Islet of Langerhans (tissue), 1 donor: ENCODE data around the gene TUBGCP5.
"Not testable (repeated sequence)": the region's sequence is repeated elsewhere in the genome, so short reads cannot be mapped to it uniquely, and the experiment has no call there.

Experiments used
- FAIRE-seq: peaks from one replicate; lab custom pipeline; 2011; peaks lifted over from hg19 to GRCh38; lab: Jason Lieb, UNC

TUBGCP5 gene

DNA sequence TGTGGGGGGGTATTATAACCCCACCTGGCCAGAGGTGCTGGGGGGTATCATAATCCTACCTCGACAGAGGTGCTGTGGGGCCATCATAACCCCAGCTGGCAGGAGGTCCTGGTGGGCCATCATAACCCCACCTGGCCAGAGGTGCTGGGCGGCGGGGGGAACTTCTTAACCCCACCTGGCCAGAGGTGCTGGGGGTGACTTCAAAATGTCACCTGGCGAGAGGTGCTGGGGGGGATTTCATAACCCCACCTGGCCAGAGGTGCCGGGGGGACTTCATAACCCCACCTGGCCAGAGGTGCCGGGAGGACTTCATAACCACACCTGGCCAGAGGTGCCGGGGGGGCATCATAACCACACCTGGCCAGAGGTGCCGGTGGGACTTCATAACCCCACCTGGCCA, 2.4 kb upstream of the TUBGCP5 start:
- FAIRE-seq = not testable (repeated sequence)

GRCh38 chr15:23039917-23040281, 530 bp upstream of the TUBGCP5 start:
- FAIRE-seq = no peak

GRCh38 chr15:23038726-23039142, 635 bp downstream of the TUBGCP5 start:
- no peak for FAIRE-seq

DNA sequence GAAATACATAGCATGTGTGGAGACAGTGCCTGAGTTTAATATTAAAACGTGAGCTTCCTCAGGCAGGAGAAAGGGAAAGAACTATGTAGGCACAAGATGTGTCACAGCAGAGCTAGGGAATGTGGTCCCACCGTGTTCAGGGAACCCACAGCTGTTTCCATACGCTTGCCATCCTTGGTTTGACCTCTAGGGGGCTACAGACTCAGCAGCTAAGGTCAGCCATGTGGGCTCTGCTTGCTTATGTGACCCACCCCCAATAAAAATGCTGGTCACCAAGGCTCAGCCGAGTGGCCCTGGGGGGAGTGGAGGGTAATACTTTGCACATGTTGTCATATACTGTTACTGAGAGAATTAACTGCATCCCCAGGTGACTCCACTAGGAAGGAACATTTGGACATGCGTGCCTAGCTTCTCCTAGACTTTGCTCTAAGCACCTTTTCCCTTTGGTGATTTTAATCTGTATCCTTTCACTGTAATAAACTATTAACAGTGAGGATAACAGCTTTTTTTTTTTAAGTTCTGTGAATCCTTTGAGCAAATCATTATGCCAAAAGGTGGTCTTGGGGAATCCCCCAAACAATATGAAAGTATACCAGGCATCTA, 3.3 kb downstream of the TUBGCP5 start:
- no peak for FAIRE-seq

DNA sequence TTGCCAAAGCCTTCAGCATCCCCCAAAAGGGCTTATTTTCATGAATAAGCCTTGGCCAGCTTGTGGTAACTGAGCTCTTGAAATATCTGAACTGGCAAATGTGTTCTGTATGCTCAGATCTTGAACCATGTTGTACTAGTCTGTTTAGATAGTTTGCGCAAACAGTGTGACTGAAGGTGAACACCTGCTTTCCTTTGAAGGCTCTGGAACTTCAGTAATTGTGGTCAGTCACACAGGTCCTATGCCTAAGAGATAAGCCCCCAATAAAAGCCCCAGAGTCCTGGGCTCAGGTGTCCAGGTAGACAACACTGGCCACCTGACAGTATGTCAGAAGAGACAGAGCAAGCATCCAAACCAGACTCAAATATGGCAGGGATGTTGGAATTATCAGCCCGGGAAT, 5.4 kb downstream of the TUBGCP5 start:
- no peak for FAIRE-seq

DNA sequence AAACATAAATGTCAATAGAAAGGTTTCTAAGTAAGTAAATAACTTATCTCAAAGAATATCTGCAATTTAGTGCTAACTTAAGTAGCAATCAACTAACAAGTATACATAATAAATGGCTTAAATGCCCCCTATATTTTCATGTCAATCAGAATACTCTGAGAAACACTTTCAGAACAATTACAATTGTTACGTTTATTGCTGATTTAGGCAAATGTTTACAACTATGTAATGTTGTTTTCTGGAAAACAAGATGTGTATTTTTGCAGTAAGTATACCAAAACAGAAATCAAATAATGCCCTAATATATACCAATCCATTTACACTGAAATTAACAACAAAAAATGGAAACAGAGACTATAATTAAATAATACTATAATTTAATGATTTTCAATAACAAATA, 13.2 kb downstream of the TUBGCP5 start:
- FAIRE-seq = no peak

DNA sequence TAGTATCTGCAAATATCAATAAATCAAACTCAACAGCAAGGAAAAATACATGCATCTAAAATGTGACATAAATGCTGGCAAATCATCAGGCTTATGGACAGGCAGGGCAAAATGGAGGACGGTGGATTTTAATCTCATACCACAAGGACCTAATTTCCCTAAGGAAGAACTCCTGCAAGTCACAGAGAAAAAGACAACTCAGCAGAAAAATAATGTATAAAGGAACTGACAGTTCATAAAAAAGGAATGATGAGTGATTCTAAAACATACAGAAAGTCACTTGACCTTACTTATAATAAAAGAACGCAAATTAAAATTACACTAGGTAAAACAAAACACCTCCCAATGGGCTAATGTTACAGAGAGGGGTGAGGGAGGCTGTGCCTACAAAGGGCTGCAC, 17.2 kb downstream of the TUBGCP5 start:
- FAIRE-seq = no peak

GRCh38 chr15:23014394-23015000, 24.9 kb downstream of the TUBGCP5 start:
- FAIRE-seq = no peak

DNA sequence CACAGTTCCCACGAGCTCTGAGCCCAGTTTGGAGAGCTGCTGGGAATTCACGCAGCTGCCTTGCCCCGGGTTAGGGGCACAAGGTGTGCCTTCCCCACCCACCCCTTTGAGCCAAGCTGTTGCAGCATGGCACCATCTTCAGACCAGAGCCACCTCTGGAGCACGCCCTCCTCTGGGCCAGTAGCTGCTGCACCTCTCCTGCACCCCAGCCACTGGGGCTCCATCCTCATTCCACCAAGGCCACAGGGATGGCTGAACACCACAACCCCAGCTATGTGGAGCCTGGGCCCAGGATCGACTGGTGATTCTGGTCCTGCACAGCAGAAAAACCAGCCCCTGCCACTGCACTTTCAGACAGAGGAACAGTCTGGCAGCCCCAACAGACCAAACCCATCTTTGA, 25.7 kb downstream of the TUBGCP5 start:
- no peak for FAIRE-seq

DNA sequence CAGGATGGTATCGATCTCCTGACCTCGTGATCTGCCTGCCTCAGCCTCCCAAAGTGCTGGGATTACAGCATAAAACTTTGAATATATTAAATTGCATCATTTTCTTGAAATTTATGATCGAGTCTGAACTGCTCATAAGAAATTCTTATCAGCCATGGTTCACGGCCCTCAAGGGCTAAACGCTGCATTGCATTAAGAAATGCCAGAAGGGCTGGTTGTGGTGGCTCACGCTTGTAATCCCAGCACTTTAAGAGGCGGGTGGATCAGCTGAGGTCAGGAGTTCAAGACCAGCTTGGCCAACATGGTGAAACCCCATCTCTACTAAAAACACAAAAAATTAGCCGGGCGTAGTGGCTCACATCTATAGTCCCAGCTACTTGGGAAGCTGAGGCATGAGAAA, 26.8 kb downstream of the TUBGCP5 start:
- FAIRE-seq = not testable (repeated sequence)

- no peak for FAIRE-seq
Measured at GRCh38 chr15:23003736-23004135, 35.6 kb downstream of the TUBGCP5 start.

- no peak for FAIRE-seq
Measured at GRCh38 chr15:23002920-23003319, 36.4 kb downstream of the TUBGCP5 start.

- FAIRE-seq = no peak
Measured at GRCh38 chr15:22995795-22996194, 43.6 kb downstream of the TUBGCP5 start.

DNA sequence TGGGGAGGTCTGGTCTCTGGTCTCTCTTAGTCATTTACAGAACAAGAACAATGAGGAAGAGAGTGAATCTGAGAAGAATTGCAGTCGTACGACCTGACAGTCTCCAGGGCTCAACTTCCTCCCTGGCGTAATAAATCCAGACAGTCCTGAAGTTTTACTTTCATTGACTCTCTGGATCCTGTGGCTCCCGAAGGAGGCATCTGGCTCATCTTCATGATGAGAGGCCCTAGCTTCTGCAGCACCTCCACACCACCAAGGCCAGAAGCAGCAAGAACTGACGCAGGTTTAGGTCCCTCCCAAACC, 47.4 kb downstream of the TUBGCP5 start:
- no peak for FAIRE-seq

- no peak for FAIRE-seq
Measured at GRCh38 chr15:22989576-22990477, 49.5 kb downstream of the TUBGCP5 start.

DNA sequence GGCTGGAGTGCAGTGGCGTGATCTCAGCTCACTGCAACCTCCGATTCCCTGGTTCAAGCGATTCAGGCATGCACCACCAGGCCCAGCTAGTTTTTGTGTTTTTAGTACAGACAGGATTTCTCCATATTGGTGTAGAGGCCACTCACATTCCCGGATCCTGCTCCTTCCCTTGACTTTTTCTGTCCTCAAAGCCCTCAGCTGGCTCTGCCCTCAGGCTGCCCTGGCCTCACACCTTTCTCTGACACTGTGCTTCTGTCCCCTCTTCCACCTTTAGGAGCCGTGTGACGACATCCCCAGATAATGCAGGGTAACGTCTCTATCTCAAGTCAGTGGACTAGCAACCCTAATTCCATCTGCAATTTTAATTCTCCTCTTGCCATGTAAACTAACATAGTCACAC, 50.6 kb downstream of the TUBGCP5 start:
- FAIRE-seq = no peak

- not testable (repeated sequence) for FAIRE-seq
Measured at GRCh38 chr15:22981931-22982330, 57.4 kb downstream of the TUBGCP5 start.

- FAIRE-seq = no peak
Measured at GRCh38 chr15:22981051-22981840, 58.1 kb downstream of the TUBGCP5 start.

GRCh38 chr15:22980189-22981050, 58.9 kb downstream of the TUBGCP5 start, which contains the start of gene CYFIP1:
Gene CYFIP1, minus strand, starts transcription at chr15:22980368. Its CDS starts 33,083 bp downstream, at chr15:22947285.
- no peak for FAIRE-seq

DNA sequence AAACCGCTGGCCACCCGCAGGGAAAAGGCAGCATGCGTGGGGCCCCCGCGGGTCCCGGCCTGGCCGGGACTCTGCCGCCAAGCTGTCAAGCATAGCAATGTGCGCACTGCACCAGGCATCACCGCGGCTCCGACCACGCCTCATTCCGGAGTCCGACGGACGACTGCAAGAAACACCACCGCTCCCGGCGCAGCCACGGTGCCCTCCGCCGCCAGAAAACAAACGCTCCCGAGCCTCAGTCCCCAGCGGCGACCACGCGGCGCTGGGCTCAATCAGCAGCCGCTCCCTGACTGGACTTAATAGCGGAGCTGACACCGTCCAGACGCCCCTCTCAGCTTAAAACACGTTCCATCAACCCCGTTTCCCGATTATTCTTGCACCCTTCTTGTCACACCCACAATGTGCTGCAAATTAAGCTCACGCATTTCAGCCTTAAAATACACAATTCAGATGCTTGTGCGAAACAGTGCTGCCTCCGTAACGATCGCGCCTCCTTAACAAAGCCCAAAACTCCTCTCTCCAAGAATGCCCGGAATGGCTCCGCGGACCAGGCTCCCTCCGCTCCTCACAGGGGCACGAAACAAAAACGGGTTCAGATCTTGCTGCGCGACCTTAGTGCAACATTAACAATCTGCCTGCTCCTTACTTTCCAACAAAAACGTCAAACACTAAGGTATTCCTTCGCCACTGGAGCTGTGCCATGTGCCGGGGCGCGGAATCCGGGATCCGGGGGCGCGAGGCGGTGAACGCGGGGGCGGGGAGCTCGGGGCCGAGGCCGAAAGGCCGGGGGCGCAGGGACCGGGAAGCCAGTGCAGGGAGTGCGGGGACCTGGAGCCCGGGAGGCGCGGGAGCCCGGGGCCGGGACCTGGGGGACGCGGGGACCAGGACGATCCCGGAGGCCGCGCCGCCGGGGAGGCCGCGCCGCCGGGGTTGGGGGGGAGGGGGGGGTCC, 59.9 kb downstream of the TUBGCP5 start:
- FAIRE-seq = no peak
